Thyroid gland (tissue), 4 donors: ENCODE data around the gene EXD3. TPM values are rescaled to one million over a fixed set of nuclear protein-coding genes. Genes with fewer than 3 reads are reported as not detected.

Source experiments
- DNase-seq, 2 donors: peaks; one replicate each; pipeline ENCODE4 v3.0.0-alpha.2; 2019
- H3K27ac ChIP-seq, 3 donors: fragments of 200-600 bp; sonication (generic); 1 replicate in 2 of 3; 2 replicates in 1 of 3; pipeline ENCODE4 v1.5.1; 2016 to 2019; ENCODE audit warnings: mild to moderate bottlenecking in 1 of 3, moderate library complexity in 1 of 3
- H3K27me3 ChIP-seq: fragments of 200-600 bp; sonication (generic); one replicate; pipeline ENCODE4 v1.5.1; 2019
- H3K36me3 ChIP-seq, 2 donors: fragments of 200-600 bp; sonication (generic); one replicate each; pipeline ENCODE4 v1.5.1; 2016 to 2019
- H3K4me1 ChIP-seq, 2 donors: fragments of 200-600 bp; sonication (generic); one replicate each; pipeline ENCODE4 v1.5.1; 2017 to 2019
- H3K4me3 ChIP-seq, 3 donors: fragments of 200-600 bp; sonication (generic); replicated peaks in 1 of 3; 1 replicate in 2 of 3; 2 replicates in 1 of 3; pipeline ENCODE4 v1.5.1; 2016; ENCODE audit warnings: mild to moderate bottlenecking in 1 of 3
- H3K9me3 ChIP-seq: fragments of 200-600 bp; sonication (generic); one replicate; pipeline ENCODE4 v1.5.1; 2017
- POLR2A ChIP-seq, 2 donors: fragments of 450-650 bp; IDR thresholded peaks; one replicate each; pipeline ENCODE4 v1.6.1; 2017; ENCODE audit warnings: antibody characterized with exemption in 2 of 2, mild to moderate bottlenecking in 2 of 2, moderate library complexity in 1 of 2
- WGBS, 2 donors: methylation state at CpG; one replicate each; pipeline ENCODE4 v1.1.5; 2017; 5-methylcytosine and 5-hydroxymethylcytosine counted together
- intact Hi-C: fragments of 100-400 bp; cut with DNase I; formaldehyde crosslinking; loops from one replicate; pipeline ENCODE4 v1.15.1; 2023
- total RNA-seq, 4 donors: library from RNA; depleted of rRNA; stranded (reverse); fragments of >200 nt; gene quantifications; one replicate each; pipeline ENCODE4 v1.2.3, GENCODE V29; 2016
- TF ChIP-seq, protein P1 (sequence below), 6 experiments: fragments of 200-600 bp in 3 of 6; fragments of 450-650 bp in 3 of 6; sonication (generic) in 3 of 6; IDR thresholded peaks; one replicate each; pipeline ENCODE4 v1.5.1; 2016 to 2019; ENCODE audit warnings: antibody characterized with exemption in 6 of 6, mild to moderate bottlenecking in 2 of 6, inconsistent platforms in 1 of 6, moderate library complexity in 1 of 6

The EXD3 gene
- total RNA-seq, 4 donors from 2014 or later, result 13.0 to 32.0 (median 26.6) TPM

DNA sequence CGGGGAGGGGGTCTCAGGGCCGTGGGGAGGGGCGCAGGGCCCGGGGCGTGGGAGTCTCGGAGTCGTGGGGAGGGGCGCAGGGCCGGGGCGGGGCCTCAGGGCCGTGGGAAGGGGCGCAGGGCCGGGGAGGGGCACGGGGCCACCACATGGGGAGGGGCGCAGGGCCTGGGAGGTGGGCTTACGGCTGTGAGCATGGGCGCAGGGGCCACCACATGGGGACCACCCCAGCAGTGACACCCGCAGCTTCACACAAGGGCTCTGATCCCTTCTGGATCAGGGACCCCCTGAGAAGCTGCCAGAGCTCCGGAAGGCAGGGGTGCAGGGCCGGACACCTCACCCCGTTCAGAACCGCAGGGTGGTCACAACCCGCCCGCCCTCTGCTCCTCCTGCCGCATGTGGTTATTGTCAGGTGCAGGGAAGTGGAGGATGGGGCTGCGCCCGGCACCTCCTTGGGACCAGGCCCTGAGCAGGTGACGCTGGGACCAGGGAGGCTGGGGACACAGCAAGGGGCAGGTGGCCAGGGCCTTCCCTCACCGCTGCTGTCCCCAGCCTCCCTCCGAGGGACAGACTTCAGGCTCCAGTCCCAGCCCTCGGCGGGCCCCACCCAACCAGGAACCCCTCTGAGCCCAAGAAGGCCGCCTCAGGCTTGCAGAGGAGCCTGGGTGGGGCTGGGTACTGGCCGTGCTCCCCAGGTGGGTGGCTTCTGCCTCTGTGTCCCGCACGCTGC, 53.7 kb downstream of the EXD3 start:
- intact Hi-C loops, result no loop called here
- no peaks in the 10 kb centered on the region for H3K27me3 ChIP-seq
- DNase-seq, result no peak
- H3K27ac ChIP-seq, result no peak overlapping the region
- no peaks in the 10 kb centered on the region for H3K4me1 ChIP-seq
- H3K4me3 ChIP-seq, result no peak overlapping the region
- TF ChIP-seq, protein P1, sequence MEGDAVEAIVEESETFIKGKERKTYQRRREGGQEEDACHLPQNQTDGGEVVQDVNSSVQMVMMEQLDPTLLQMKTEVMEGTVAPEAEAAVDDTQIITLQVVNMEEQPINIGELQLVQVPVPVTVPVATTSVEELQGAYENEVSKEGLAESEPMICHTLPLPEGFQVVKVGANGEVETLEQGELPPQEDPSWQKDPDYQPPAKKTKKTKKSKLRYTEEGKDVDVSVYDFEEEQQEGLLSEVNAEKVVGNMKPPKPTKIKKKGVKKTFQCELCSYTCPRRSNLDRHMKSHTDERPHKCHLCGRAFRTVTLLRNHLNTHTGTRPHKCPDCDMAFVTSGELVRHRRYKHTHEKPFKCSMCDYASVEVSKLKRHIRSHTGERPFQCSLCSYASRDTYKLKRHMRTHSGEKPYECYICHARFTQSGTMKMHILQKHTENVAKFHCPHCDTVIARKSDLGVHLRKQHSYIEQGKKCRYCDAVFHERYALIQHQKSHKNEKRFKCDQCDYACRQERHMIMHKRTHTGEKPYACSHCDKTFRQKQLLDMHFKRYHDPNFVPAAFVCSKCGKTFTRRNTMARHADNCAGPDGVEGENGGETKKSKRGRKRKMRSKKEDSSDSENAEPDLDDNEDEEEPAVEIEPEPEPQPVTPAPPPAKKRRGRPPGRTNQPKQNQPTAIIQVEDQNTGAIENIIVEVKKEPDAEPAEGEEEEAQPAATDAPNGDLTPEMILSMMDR (IDR thresholded peaks at IDR 0.05), result no peak
- no peaks in the 10 kb centered on the region for H3K36me3 ChIP-seq
- 82 to 92% methylated on average over 17 to 21 of the region's 36 CpGs for WGBS, 2 donors
- no peaks in the 10 kb centered on the region for H3K9me3 ChIP-seq

DNA sequence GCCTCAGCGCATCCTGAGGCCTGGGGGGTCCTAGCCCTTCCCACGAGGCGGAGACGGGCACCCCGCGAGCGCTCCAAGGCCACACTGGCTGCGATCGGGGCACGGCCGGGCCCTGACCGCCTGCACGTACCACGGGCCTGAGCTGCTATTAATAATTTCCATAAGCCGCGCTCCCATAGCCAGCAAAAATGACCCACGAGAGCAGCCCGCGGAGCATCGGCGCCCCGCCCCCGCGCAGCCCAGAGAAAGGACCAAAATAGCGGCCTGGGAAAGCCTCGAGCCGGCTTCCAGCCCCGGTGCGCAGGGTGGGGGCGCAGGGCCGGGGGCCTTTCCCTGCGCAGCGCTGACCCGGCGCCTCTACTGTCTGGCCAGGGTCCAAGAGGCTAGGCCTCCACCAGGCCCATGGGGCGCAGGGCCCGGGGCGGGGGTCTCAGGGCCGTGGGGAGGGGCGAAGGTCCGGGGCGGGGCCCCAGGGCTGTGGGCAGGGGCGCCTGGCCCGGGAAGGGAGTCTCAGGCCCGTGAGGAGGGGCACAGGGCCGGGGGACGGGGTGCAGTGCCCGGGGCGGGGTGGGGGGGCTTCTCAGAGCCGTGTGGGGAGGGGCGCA, 54.4 kb downstream of the EXD3 start:
- no peaks in the 10 kb centered on the region for H3K27me3 ChIP-seq
- WGBS, 2 donors, result 67 to 73% methylated on average over 10 to 11 of the region's 51 CpGs
- H3K27ac ChIP-seq, result no peak overlapping the region
- no peak for DNase-seq
- intact Hi-C loops, result no loop called here
- no peaks in the 10 kb centered on the region for H3K9me3 ChIP-seq
- TF ChIP-seq, protein P1 (IDR thresholded peaks at IDR 0.05), result no peak
- no peak for TF ChIP-seq POLR2A (IDR thresholded peaks at IDR 0.05)
- no peak overlapping the region for H3K4me3 ChIP-seq
- H3K4me1 ChIP-seq, result no peaks in the 10 kb centered on the region
- no peaks in the 10 kb centered on the region for H3K36me3 ChIP-seq

DNA sequence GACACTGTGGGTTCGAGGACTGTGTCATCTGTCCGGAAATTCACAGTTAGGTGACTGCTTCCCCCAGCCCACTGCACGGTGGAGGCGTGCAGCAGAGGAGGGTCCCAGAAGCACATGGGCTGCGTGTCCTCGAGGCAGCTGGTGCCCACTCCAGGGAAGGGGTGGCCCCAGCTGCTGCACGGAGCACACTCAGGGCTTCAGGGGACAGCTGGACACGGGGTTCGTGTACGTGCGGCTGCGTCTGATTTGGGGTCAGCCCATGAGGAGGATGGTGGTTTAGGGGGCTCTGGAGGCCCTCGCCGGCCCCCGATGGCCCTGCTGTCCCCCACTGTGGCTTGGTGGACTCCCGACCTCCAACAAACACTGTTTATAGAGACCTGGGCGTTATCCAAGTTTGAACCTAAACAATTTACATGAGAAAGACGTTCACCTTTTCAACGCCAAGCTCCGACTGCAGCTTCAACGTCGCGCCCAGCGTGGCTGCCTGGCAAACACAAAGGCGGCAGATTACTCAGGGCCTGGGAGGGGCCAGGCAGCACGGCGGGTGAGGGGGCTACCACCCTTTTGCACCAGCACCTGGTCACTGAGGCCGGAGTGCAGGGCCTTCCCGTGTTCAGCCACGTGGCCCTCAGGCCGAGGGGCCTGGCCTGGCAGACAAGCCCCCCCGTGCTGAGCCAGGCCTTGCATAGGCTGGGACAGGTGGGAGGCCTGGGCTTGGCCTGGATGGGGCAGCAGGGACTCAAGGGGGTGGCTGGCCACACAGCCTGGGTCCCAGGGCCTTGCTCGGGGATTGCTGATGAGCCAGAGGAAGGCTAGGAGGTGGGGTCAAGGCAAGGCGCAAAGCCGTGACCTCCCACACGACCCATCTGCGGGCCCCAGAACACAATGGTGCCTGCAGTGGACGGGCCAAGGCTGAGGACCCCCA, 55.2 kb downstream of the EXD3 start:
- intact Hi-C loops, result no loop called here
- no peak overlapping the region for H3K4me3 ChIP-seq
- H3K27ac ChIP-seq, result no peak overlapping the region
- DNase-seq, result no peak
- no peaks in the 10 kb centered on the region for H3K36me3 ChIP-seq
- H3K9me3 ChIP-seq, result no peaks in the 10 kb centered on the region
- TF ChIP-seq, protein P1 (IDR thresholded peaks at IDR 0.05), result no peak
- no peak for TF ChIP-seq POLR2A (IDR thresholded peaks at IDR 0.05)
- no peaks in the 10 kb centered on the region for H3K27me3 ChIP-seq
- WGBS, 2 donors, result 92% methylated on average over 32 to 33 of the region's 38 CpGs
- H3K4me1 ChIP-seq, result no peaks in the 10 kb centered on the region

DNA sequence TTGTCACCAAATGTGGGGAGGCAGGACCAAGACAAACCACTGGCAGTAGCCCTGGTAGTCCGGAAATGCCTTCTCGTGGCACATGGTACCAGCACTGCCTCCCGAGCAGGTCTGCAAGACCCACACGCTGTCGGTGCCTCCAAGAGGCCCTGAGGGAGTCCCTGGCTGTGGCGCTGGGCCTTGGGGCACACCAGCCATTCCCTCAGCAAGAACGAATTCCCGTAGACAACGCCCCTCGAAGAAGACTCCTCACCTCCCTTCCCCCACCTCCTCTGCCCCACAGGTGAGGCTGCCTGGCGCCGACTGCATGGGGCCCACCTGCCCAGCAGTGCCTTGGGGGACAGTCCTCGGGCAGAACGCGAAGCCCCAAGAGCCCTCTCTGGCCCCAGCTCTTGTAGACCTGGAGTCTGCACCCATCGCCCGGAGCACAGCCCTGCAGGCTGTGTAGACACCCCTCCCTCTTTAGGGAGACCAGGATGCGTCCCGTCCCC, 56.0 kb downstream of the EXD3 start:
- no peaks in the 10 kb centered on the region for H3K4me1 ChIP-seq
- no peak overlapping the region for H3K4me3 ChIP-seq
- 93 to 96% methylated on average over 11 to 13 of the region's 19 CpGs for WGBS, 2 donors
- H3K36me3 ChIP-seq, result no peaks in the 10 kb centered on the region
- intact Hi-C loops, result no loop called here
- no peak overlapping the region for H3K27ac ChIP-seq
- no peaks in the 10 kb centered on the region for H3K9me3 ChIP-seq
- no peaks in the 10 kb centered on the region for H3K27me3 ChIP-seq
- no peak for TF ChIP-seq POLR2A (IDR thresholded peaks at IDR 0.05)
- TF ChIP-seq, protein P1 (IDR thresholded peaks at IDR 0.05), result no peak
- no peak for DNase-seq
